Measurements from ENCODE around the gene BARX1. TPM values are rescaled to one million over a fixed set of nuclear protein-coding genes. Genes with fewer than 3 reads are reported as not detected.
"Not testable (repeated sequence)": the region's sequence is repeated elsewhere in the genome, so short reads cannot be mapped to it uniquely, and the experiment has no call there.

The BARX1 gene
- polyA plus RNA-seq (ENCODE audit: insufficient read depth in 1 of 5, insufficient read length in 5 of 5, low replicate concordance in 1 of 5), result under 1 TPM in 1 of 5 donors, not detected in 4; 0.08 TPM
- long read RNA-seq, donor 1, result 0 reads
- long read RNA-seq, donor 2, result 0 reads
- long read RNA-seq, donor 3, result 0 reads
- long read RNA-seq, donor 4, result 0 reads
- long read RNA-seq, donor 5, result 0 reads
- long read RNA-seq, donor 6, result 0 reads
- long read RNA-seq, donor 7, result 0 reads
- long read RNA-seq, donor 8, result 0 reads

- DNase-seq, result no peak
These were observed at the start of gene BARX1 for GRCh38 chr9:93955111-93955980. Gene BARX1, minus strand, starts transcription at chr9:93955355. Its CDS starts 209 bp downstream, at chr9:93955146.

- peak in 1 of 2 donors; percentile 45 for DNase-seq
These were observed 47.4 kb upstream of the BARX1 start for GRCh38 chr9:94002316-94003140.

GRCh38 chr9:93996863-93997262, 41.7 kb upstream of the BARX1 start:
- DNase-seq, result no peak

- DNase-seq, result no peak
These were observed 41.2 kb upstream of the BARX1 start for GRCh38 chr9:93996367-93996766.

GRCh38 chr9:93994545-93994944, 39.4 kb upstream of the BARX1 start:
- DNase-seq, result no peak

- DNase-seq, result no peak
These were observed 39.0 kb upstream of the BARX1 start for GRCh38 chr9:93994132-93994531.

- no peak for DNase-seq
These were observed 37.7 kb upstream of the BARX1 start for GRCh38 chr9:93992830-93993229.

GRCh38 chr9:93990448-93990847, 35.3 kb upstream of the BARX1 start:
- no peak for DNase-seq

- DNase-seq, result no peak
These were observed 32.9 kb upstream of the BARX1 start for GRCh38 chr9:93988056-93988455.

- DNase-seq, result no peak
These were observed 29.7 kb upstream of the BARX1 start for GRCh38 chr9:93984860-93985259.

- DNase-seq, result no peak
These were observed 28.7 kb upstream of the BARX1 start for GRCh38 chr9:93983875-93984274.

- no peak for DNase-seq
These were observed 24.6 kb upstream of the BARX1 start for GRCh38 chr9:93979721-93980120.

- no peak for DNase-seq
These were observed 23.4 kb upstream of the BARX1 start for GRCh38 chr9:93978551-93978950.

GRCh38 chr9:93976973-93977372, 21.8 kb upstream of the BARX1 start:
- no peak for DNase-seq

- no peak for DNase-seq
These were observed 20.9 kb upstream of the BARX1 start for GRCh38 chr9:93976081-93976480.

- DNase-seq, result no peak
These were observed 20.1 kb upstream of the BARX1 start for GRCh38 chr9:93975262-93975661.

GRCh38 chr9:93974151-93974550, 19.0 kb upstream of the BARX1 start:
- no peak for DNase-seq

- DNase-seq, result not testable (repeated sequence)
These were observed 17.5 kb upstream of the BARX1 start for GRCh38 chr9:93972655-93973054.

GRCh38 chr9:93969328-93969661, 14.1 kb upstream of the BARX1 start:
- DNase-seq, result no peak

GRCh38 chr9:93968451-93969327, 13.5 kb upstream of the BARX1 start:
- DNase-seq, result no peak

- DNase-seq, result no peak
These were observed 12.1 kb upstream of the BARX1 start for GRCh38 chr9:93967020-93967803.
